ENCODE data around the gene P3H2.

- no peak for TF ChIP-seq CTCF (IDR thresholded peaks at IDR 0.05)
- TF ChIP-seq ZFX (IDR thresholded peaks at IDR 0.05; ENCODE audit: borderline replicate concordance), result no peak
Measured at GRCh38 chr3:190009614-190010013, 111.1 kb downstream of the P3H2 start.

Measured in 22Rv1 (cell line).